ENCODE measurements around the gene CTSK. TPM values are rescaled to one million over a fixed set of nuclear protein-coding genes. Genes with fewer than 3 reads are reported as not detected.
"Not testable (repeated sequence)": the region's sequence is repeated elsewhere in the genome, so short reads cannot be mapped to it uniquely, and the experiment has no call there.

Gene CTSK
- total RNA-seq, 1 experiment from 2014 or later, result 2.7 TPM

GRCh38 chr1:150799089-150799488 lies 9.0 kb downstream of the CTSK start:
- Histone ChIP-seq H3K27me3 (replicated peaks; ENCODE audit: control insufficient read depth, insufficient read depth, low read length) (no peaks in the 10 kb centered on the region), H3K4me1 (peaks cover 5% of the 10 kb centered on the region; the same call in 1 of the 2 replicates), H3K4me3 (ENCODE audit: low read depth, low read length) (no peak overlapping the region), H3K36me3 (ENCODE audit: control insufficient read depth, insufficient read depth, low read length) (peaks cover 2% of the 10 kb centered on the region; the same call in 1 of the 2 replicates), H3K9me3 (no peaks in the 10 kb centered on the region)
- POLR2A ChIA-PET, result no interaction called here
- TF ChIP-seq CTCF (IDR thresholded peaks at IDR 0.05; ENCODE audit: insufficient read depth in 1 of 2, low read depth in 1 of 2, low read length in 1 of 2, severe bottlenecking in 1 of 2, unreplicated experiment in 1 of 2), result no peak
- Mint-ChIP-seq H3K4me3 (ENCODE audit: unreplicated experiment) (no peak overlapping the region), H3K36me3 (ENCODE audit: insufficient read depth, unreplicated experiment) (no peaks in the 10 kb centered on the region), H3K27ac (ENCODE audit: unreplicated experiment) (no peak overlapping the region), H3K9me3 (ENCODE audit: unreplicated experiment) (no peaks in the 10 kb centered on the region), H3K4me1 (ENCODE audit: low read depth, unreplicated experiment) (no peaks in the 10 kb centered on the region), H3K27me3 (ENCODE audit: insufficient read depth, unreplicated experiment) (no peaks in the 10 kb centered on the region)
- no TSS peak for BruUV-seq (replicated peaks)
- DNase-seq, result no peak
- intact Hi-C loops (cut with micrococcal nuclease; ENCODE audit: unreplicated experiment), result no loop called here
- CTCF ChIA-PET, result no interaction called here

GRCh38 chr1:150798525-150798924 lies 9.5 kb downstream of the CTSK start:
- Mint-ChIP-seq H3K27ac (ENCODE audit: unreplicated experiment) (no peak overlapping the region), H3K4me3 (ENCODE audit: unreplicated experiment) (no peak overlapping the region), H3K9me3 (ENCODE audit: unreplicated experiment) (no peaks in the 10 kb centered on the region), H3K36me3 (ENCODE audit: insufficient read depth, unreplicated experiment) (no peaks in the 10 kb centered on the region), H3K27me3 (ENCODE audit: insufficient read depth, unreplicated experiment) (no peaks in the 10 kb centered on the region), H3K4me1 (ENCODE audit: low read depth, unreplicated experiment) (no peaks in the 10 kb centered on the region)
- H3K9me3 ChIP-seq, result no peaks in the 10 kb centered on the region
- TF ChIP-seq CTCF (IDR thresholded peaks at IDR 0.05; ENCODE audit: insufficient read depth in 1 of 2, low read depth in 1 of 2, low read length in 1 of 2, severe bottlenecking in 1 of 2, unreplicated experiment in 1 of 2), result no peak
- no TSS peak for BruUV-seq (replicated peaks)
- no peak overlapping the region for H3K4me3 ChIP-seq (ENCODE audit: low read depth, low read length)
- POLR2A ChIA-PET, result no interaction called here
- peaks cover 2% of the 10 kb centered on the region; the same call in 1 of the 2 replicates for H3K36me3 ChIP-seq (ENCODE audit: control insufficient read depth, insufficient read depth, low read length)
- H3K27me3 ChIP-seq (replicated peaks; ENCODE audit: control insufficient read depth, insufficient read depth, low read length), result no peaks in the 10 kb centered on the region
- no peak for DNase-seq
- CTCF ChIA-PET, result no interaction called here
- intact Hi-C loops (cut with micrococcal nuclease; ENCODE audit: unreplicated experiment), result no loop called here
- peaks cover 5% of the 10 kb centered on the region; the same call in 1 of the 2 replicates for H3K4me1 ChIP-seq

- H3K4me3 Mint-ChIP-seq (ENCODE audit: unreplicated experiment), result no peak overlapping the region
- H3K4me1 Mint-ChIP-seq (ENCODE audit: low read depth, unreplicated experiment), result no peaks in the 10 kb centered on the region
- H3K9me3 Mint-ChIP-seq (ENCODE audit: unreplicated experiment), result no peaks in the 10 kb centered on the region
- H3K27ac Mint-ChIP-seq (ENCODE audit: unreplicated experiment), result no peak overlapping the region
- Histone ChIP-seq H3K4me3 (ENCODE audit: low read depth, low read length) (no peak overlapping the region), H3K4me1 (no peaks in the 10 kb centered on the region), H3K27me3 (replicated peaks; ENCODE audit: control insufficient read depth, insufficient read depth, low read length) (no peaks in the 10 kb centered on the region), H3K9me3 (no peaks in the 10 kb centered on the region), H3K36me3 (ENCODE audit: control insufficient read depth, insufficient read depth, low read length) (peaks cover 2% of the 10 kb centered on the region; the same call in 1 of the 2 replicates)
- TF ChIP-seq CTCF (IDR thresholded peaks at IDR 0.05; ENCODE audit: insufficient read depth in 1 of 2, low read depth in 1 of 2, low read length in 1 of 2, severe bottlenecking in 1 of 2, unreplicated experiment in 1 of 2), result no peak
- intact Hi-C loops (cut with micrococcal nuclease; ENCODE audit: unreplicated experiment), result no loop called here
- no peaks in the 10 kb centered on the region for H3K27me3 Mint-ChIP-seq (ENCODE audit: insufficient read depth, unreplicated experiment)
- BruUV-seq (replicated peaks), result no TSS peak
- DNase-seq, result no peak
- CTCF ChIA-PET, result no interaction called here
- no peaks in the 10 kb centered on the region for H3K36me3 Mint-ChIP-seq (ENCODE audit: insufficient read depth, unreplicated experiment)
- POLR2A ChIA-PET, result no interaction called here
These were observed 11.7 kb downstream of the CTSK start for GRCh38 chr1:150796374-150796773.

- H3K27me3 ChIP-seq (replicated peaks; ENCODE audit: control insufficient read depth, insufficient read depth, low read length); H3K9me3 ChIP-seq; CTCF ChIA-PET; H3K36me3 Mint-ChIP-seq (ENCODE audit: insufficient read depth, unreplicated experiment); BruUV-seq (replicated peaks); H3K4me3 ChIP-seq (ENCODE audit: low read depth, low read length); intact Hi-C loops (cut with micrococcal nuclease; ENCODE audit: unreplicated experiment); DNase-seq; H3K4me1 ChIP-seq; H3K36me3 ChIP-seq (ENCODE audit: control insufficient read depth, insufficient read depth, low read length); H3K9me3 Mint-ChIP-seq (ENCODE audit: unreplicated experiment); H3K4me1 Mint-ChIP-seq (ENCODE audit: low read depth, unreplicated experiment); POLR2A ChIA-PET; H3K4me3 Mint-ChIP-seq (ENCODE audit: unreplicated experiment); H3K27ac Mint-ChIP-seq (ENCODE audit: unreplicated experiment); H3K27me3 Mint-ChIP-seq (ENCODE audit: insufficient read depth, unreplicated experiment): not testable (repeated sequence)
These were observed 14.3 kb downstream of the CTSK start for GRCh38 chr1:150793778-150794177.

All from Caco-2 (cell line).